SJCRH30 (cell line): ENCODE results near the gene SEMA6A. TPM values are rescaled to one million over a fixed set of nuclear protein-coding genes. Genes with fewer than 3 reads are reported as not detected.

Experiments used
- DNase-seq, 2 experiments: peaks; one replicate each; pipeline ENCODE4 v3.0.0-alpha.2; 2015 to 2020
- H3K27ac ChIP-seq: fragments of 250-450 bp; sonication (Bioruptor Pico); 2 replicates; pipeline ENCODE4 v1.5.1; 2020; ENCODE audit warnings: mild to moderate bottlenecking, moderate library complexity
- H3K27me3 ChIP-seq: fragments of 250-450 bp; sonication (Bioruptor Pico); 2 replicates; pipeline ENCODE4 v1.5.1; 2020; ENCODE audit warnings: mild to moderate bottlenecking, moderate library complexity
- H3K36me3 ChIP-seq: fragments of 250-450 bp; sonication (Bioruptor Pico); 2 replicates; pipeline ENCODE4 v1.5.1; 2020; ENCODE audit warnings: mild to moderate bottlenecking, moderate library complexity
- H3K4me1 ChIP-seq: fragments of 250-450 bp; sonication (Bioruptor Pico); 2 replicates; pipeline ENCODE4 v1.5.1; 2020; ENCODE audit warnings: mild to moderate bottlenecking, moderate library complexity
- H3K4me3 ChIP-seq: fragments of 250-450 bp; sonication (Bioruptor Pico); 2 replicates; pipeline ENCODE4 v1.5.1; 2020; ENCODE audit warnings: mild to moderate bottlenecking, moderate library complexity
- H3K9me3 ChIP-seq: fragments of 250-450 bp; sonication (Bioruptor Pico); replicated peaks from 2 replicates; pipeline ENCODE4 v1.5.1; 2020; ENCODE audit warnings: mild to moderate bottlenecking, moderate library complexity
- total RNA-seq: library from RNA; depleted of rRNA; stranded (reverse); fragments of >200 nt; shearing (Covaris generic); gene quantifications from 2 replicates; pipeline ENCODE4 v1.2.3, GENCODE V29; 2014

Gene SEMA6A
- total RNA-seq, 1 experiment from 2014 or later = 63.2 TPM

DNA sequence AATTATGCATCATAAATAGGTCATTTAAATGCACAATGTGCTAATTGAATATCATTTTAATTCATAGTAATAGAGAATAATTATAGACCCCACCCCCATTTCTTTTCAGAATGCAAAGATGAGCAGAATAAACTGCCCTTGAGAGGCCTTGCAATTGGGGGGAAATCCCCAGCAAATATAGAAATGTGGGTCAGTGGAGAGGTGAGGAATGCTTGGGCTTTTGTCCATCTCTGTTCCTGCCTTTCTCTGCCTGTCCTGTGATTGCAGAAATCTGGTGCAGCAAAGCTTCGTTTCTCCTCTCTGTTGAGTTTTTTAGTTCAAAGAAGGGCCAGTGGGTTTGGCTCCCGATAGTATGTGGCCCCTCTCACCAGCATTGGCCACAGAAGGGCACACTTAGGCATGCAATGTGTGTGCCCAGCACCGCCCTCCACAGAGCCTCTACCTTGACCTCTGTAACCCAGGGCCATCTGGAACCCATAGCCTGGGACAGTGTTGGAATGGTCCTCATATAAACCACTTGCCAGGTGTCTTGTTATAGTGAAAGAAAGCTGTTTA is 164.2 kb downstream of the SEMA6A start:
- Histone ChIP-seq H3K9me3 (no peaks in the 10 kb centered on the region), H3K36me3 (no peaks in the 10 kb centered on the region), H3K27ac (no peak overlapping the region), H3K4me3 (no peak overlapping the region), H3K27me3 (no peaks in the 10 kb centered on the region), H3K4me1 (peaks cover 22% of the 10 kb centered on the region)
- DNase-seq = no peak

DNA sequence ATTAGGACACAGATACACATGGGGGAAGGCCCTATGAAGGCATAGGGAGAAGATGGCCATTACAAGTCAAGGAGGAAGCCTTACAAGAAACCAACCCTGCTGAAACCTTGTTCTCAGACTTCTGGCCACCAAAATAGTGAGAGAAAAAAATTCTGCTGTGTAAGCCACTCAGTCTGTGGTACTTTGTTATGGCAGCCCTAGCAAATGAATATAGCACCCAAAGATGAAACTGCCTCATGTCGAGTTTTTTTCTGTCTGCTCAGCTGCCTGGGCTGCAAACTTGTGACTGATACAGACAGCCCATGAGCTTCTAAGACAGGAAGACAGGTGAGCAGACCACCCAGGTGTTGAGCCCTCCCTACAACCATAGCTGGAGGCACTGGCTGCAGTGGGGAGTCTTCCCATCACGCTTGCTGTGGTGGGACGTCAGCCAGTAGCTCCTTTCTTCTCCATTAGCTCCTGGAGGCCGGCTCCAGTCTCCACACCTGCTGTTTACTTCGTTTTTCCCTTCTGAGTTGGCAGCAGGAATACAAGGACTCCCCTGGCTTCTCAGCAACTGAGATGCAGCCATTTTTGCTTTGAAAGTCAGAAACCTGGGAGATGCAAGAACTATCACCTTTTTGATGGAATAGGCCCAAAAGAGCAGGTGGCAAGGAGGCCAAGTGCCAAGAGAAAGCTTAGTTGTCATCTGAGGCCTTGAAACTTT is 164.9 kb downstream of the SEMA6A start:
- Histone ChIP-seq H3K4me3 (no peak overlapping the region), H3K27me3 (no peaks in the 10 kb centered on the region), H3K9me3 (no peaks in the 10 kb centered on the region), H3K27ac (no peak overlapping the region), H3K36me3 (no peaks in the 10 kb centered on the region), H3K4me1 (peaks cover 25% of the 10 kb centered on the region)
- peak; percentile 65 to 81 for DNase-seq

DNA sequence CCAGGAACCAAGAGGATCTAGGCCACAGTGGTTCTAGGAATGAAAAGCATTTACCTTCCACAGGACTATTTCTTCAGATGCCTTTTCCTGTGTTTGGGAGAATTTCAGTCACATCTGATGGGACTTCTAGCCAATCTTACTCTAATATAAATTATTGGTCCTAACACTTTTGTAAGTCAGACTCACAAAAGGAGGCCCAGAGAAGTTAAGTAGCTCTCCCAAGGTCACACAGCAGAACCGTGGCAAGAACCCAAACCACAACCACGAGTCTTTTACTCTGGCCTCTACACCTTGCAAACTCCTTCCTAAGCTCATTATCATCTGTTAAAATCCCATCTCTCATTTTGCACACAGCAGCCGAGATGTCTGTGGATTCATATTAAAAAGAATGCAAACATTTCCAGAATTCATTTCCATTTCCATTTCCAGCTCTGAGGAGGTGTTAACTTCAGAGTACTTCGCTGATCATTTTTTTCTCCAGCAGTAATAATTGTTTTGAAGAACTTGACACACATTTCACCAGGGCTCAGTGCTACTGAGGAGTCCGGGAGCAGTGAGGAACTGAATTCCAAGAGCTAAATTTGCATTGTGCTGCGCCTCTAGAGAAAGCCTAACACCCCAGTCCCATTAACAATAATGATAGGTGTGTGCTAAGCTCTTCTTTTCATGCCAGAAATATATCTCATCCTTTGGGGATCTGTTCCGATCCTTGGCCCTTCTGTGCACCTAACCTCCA is 168.1 kb downstream of the SEMA6A start:
- H3K4me3 ChIP-seq = no peak overlapping the region
- H3K9me3 ChIP-seq = no peaks in the 10 kb centered on the region
- no peaks in the 10 kb centered on the region for H3K36me3 ChIP-seq
- DNase-seq = no peak
- no peaks in the 10 kb centered on the region for H3K27me3 ChIP-seq
- no peak overlapping the region for H3K27ac ChIP-seq
- H3K4me1 ChIP-seq = peaks cover 46% of the 10 kb centered on the region

DNA sequence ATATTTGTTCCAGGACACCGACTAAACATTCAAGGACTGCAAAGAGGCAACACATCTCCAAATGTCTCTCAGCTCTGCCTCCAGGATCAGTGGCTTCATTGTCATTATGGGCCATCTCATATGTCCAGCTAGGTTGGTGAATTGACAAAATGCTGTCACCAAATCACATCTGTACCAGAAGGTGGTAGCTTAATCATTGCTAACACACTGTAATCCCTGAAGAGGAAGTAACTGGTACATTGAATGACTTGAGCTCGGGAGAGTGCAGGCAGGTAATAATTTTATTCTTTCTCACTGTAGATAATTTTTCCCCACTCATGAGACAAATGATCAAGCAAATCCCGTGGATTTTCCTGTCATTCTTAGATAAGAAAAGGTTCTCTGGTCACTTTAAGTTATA is 169.8 kb downstream of the SEMA6A start:
- H3K27ac ChIP-seq = peak overlapping the region; percentile 27; the same call in 1 of the 2 replicates
- no peak overlapping the region for H3K4me3 ChIP-seq
- DNase-seq = no peak
- H3K27me3 ChIP-seq = no peaks in the 10 kb centered on the region
- H3K36me3 ChIP-seq = no peaks in the 10 kb centered on the region
- no peaks in the 10 kb centered on the region for H3K9me3 ChIP-seq
- peaks cover 37% of the 10 kb centered on the region for H3K4me1 ChIP-seq

DNA sequence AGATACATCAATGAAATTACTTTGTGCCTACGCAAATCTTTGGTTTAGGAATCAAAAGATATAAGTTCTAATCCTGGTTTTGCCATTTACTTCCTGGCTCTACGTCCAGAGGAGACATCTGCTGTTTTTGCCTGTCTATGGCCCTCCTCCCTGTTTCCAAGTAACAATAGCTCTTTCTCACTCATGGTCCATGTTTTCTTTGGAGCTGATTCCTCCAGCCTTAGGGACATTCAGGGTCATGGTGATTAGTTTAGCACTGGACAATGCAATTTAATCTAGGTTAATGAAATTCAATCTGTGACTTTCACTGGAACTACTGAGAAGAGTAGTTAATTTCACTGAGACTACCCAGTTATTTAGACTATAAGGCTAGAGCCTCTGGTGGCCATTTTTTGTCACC is 170.6 kb downstream of the SEMA6A start:
- Histone ChIP-seq H3K4me3 (no peak overlapping the region), H3K9me3 (no peaks in the 10 kb centered on the region), H3K36me3 (no peaks in the 10 kb centered on the region), H3K4me1 (peaks cover 32% of the 10 kb centered on the region), H3K27me3 (no peaks in the 10 kb centered on the region), H3K27ac (peak overlapping the region; percentile 27)
- DNase-seq = peak; percentile 47 to 89

DNA sequence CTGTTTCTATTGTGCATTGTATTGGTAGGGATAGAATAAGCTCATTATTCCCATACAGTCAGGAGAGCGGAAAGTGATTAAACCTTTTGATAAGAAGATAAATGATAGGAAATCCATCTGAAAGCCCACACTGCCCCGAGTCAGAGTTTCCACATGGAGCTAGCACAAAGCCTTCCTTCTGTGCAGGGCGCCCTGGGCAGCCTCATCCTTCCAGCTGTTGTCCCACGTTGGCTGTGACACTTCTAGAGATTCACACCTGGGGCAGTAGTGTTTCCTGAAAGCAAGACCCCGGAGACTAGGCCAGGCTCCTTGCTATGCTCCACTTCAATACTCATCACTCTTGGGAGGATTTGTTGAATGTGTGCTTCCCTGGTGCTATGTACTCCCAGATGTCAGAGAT is 172.4 kb downstream of the SEMA6A start:
- H3K4me3 ChIP-seq = no peak overlapping the region
- H3K9me3 ChIP-seq = no peaks in the 10 kb centered on the region
- DNase-seq = peak; percentile 51 to 78
- H3K27ac ChIP-seq = peak overlapping the region; percentile 42
- H3K36me3 ChIP-seq = no peaks in the 10 kb centered on the region
- no peaks in the 10 kb centered on the region for H3K27me3 ChIP-seq
- peaks cover 32% of the 10 kb centered on the region for H3K4me1 ChIP-seq

DNA sequence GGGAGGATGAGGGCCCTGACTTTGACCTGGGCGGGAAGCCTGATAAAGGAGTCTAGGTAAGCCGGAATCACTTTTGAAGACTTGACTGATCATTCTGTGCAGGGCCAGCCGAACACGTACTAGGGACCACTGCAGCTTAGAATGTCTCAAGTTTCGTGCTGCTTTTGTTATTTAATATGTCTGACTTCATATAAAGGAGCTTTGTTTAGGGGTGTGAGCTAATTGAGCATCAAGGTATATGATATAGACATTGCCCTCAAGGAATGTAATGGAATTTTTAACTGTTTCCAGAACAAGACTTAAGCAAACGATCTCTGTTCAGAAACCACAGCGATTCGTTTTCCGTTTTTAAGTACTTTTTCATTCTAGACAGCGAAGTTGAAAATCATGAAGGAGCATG is 173.0 kb downstream of the SEMA6A start:
- Histone ChIP-seq H3K27me3 (no peaks in the 10 kb centered on the region), H3K4me1 (peaks cover 32% of the 10 kb centered on the region), H3K36me3 (no peaks in the 10 kb centered on the region), H3K27ac (peak overlapping the region; percentile 42), H3K9me3 (no peaks in the 10 kb centered on the region), H3K4me3 (no peak overlapping the region)
- peak in 1 of 2 experiments; percentile 62 for DNase-seq

DNA sequence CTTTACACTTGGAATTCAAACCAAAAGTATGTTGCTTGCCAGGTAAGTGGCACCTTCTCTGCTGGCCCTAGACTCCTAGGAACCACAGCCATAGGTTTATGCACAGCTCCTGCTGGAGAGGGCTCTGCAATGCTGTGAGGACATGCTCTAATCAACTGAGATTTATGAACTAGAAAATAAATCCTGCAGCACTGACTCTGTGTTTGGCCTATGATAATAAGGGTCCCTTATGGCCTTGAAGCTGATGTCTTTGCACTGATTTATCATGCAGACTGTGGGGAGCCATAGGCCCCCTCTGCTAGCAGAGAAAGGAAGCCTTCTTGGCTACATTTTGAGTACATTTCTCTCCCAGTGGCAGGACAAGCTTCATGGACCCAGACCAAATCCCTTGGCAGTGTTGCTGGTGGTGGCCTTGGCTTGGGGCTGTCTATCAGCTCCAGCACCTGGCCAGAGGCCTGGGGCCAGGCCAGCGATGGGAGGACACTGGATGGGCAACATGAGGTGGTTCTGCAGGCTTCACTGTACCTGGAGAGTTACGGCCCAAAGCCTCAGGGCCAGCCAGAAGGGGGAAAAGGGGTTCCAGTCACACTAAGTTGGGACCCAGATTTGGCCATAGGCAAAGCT is 178.0 kb downstream of the SEMA6A start:
- H3K27me3 ChIP-seq = no peaks in the 10 kb centered on the region

DNA sequence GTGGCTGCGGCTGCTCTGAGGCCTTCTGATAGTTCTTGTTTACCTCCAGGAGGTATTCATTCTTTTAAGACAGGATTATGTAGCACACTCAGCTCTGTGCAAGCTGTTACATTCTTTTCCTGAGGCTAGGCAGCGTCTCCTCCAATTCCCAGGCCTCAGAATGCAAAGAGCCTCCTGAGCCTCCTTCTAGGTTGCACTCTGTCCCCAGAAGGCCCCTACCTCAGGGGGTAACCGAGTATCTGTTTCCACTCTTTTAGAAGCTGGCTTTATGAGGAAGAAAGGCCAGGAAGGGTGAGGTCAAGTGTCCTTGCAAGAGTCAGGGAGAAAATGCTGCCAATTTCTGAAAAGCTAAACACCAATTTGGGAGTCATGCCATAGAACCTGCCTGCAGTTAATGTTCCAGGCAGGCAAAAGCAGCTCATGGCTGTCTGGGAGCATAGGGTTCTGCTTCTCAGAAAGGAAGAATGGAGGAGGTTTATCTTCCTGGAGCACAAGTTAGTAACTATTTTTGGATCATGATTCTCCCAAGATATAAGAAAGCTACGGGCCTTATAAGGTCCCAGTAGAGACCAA is 178.9 kb downstream of the SEMA6A start:
- Histone ChIP-seq H3K27ac (peak overlapping the region; percentile 4; the same call in 1 of the 2 replicates), H3K9me3 (peaks cover 6% of the 10 kb centered on the region; the same call in 1 of the 2 replicates), H3K36me3 (no peaks in the 10 kb centered on the region), H3K27me3 (no peaks in the 10 kb centered on the region), H3K4me3 (no peak overlapping the region), H3K4me1 (peaks cover 3% of the 10 kb centered on the region; the same call in 1 of the 2 replicates)
- no peak for DNase-seq

More for the DNA sequence above, 178.0 kb downstream of the SEMA6A start:
- Histone ChIP-seq H3K4me3 (no peak overlapping the region), H3K4me1 (peaks cover 9% of the 10 kb centered on the region), H3K9me3 (0 out of 2 replicates have a peak, but pooled peaks cover 4% of the 10 kb centered on the region), H3K36me3 (no peaks in the 10 kb centered on the region), H3K27ac (no peak overlapping the region)
- no peak for DNase-seq

DNA sequence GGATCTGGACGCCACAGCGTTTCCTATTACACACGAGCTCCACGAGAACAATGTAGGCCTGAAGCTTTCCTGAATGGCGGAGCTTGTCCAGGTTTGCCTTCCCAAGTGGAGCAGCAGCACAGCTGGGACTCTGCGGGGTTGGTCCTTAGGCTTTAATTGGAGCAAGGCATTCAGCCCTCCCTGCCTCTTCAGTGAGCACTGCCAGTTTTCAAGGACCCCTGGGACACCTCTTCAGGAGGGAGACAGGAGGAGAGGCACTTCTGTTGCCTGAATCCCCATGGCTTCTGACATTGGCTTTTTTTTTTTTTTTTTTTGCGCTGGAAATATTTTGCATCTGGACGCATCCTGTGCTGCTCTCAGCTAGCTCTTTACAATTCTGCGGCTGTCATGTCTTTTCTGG is 179.4 kb downstream of the SEMA6A start:
- Histone ChIP-seq H3K4me3 (peak overlapping the region; percentile 23; the same call in 1 of the 2 replicates), H3K27me3 (no peaks in the 10 kb centered on the region), H3K36me3 (no peaks in the 10 kb centered on the region), H3K27ac (peak overlapping the region; percentile 4; the same call in 1 of the 2 replicates), H3K9me3 (peaks cover 6% of the 10 kb centered on the region; the same call in 1 of the 2 replicates), H3K4me1 (peaks cover 3% of the 10 kb centered on the region; the same call in 1 of the 2 replicates)
- DNase-seq = peak; percentile 47 to 68

DNA sequence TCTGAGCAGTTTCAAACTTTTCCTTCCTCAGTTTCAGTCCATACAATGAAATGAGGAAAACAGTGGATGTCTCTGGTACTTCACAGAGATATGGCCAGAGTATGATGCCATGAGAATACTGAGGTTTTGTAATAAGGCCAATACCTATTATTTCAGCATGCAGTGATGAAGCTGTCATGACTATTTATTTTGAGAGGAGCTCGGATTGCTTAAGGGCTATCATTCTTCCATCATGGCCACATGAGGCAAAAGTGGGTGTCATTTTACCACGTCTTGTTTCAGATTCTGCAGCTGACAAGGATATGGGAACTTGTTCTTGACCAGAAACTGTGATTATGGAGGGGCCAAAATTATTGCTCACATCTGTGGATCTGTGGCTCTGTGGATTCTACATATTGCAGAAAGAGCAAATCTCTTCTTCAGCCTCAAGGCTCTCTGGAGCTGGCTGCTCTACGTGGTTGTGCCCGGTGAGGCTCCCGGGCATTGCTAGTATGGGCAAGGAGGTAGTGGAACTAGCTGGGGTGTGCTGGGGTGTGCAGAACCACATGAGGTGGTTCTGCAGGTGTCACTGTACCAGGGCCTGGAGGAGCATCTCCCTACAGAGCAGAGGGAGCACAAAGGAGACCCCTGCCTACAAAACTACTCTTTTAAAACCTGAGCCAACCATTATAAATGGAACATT is 180.3 kb downstream of the SEMA6A start:
- Histone ChIP-seq H3K9me3 (peaks cover 6% of the 10 kb centered on the region; the same call in 1 of the 2 replicates), H3K4me3 (no peak overlapping the region), H3K4me1 (peaks cover 3% of the 10 kb centered on the region; the same call in 1 of the 2 replicates), H3K27me3 (no peaks in the 10 kb centered on the region), H3K36me3 (no peaks in the 10 kb centered on the region), H3K27ac (no peak overlapping the region)
- DNase-seq = no peak
